Upper lobe of right lung (tissue), 1 donor: Measurements from ENCODE around the gene ZNF599. TPM values are rescaled to one million over a fixed set of nuclear protein-coding genes. Genes with fewer than 3 reads are reported as not detected.

Source experiments
- ATAC-seq: fragments of 200-7000 bp; cut with Tn5 transposase; one replicate; pipeline ENCODE4 v1.9.1; 2020; ENCODE audit warnings: mild to moderate bottlenecking, moderate library complexity
- DNase-seq: peaks from one replicate; pipeline ENCODE4 v3.0.0-alpha.2; 2020
- H3K27ac ChIP-seq: fragments of 200-600 bp; one replicate; pipeline ENCODE4 v1.8.0; 2022
- H3K27me3 ChIP-seq: fragments of 200-600 bp; one replicate; pipeline ENCODE4 v1.8.0; 2022; ENCODE audit warnings: mild to moderate bottlenecking
- H3K36me3 ChIP-seq: fragments of 200-600 bp; one replicate; pipeline ENCODE4 v1.8.0; 2022
- H3K4me1 ChIP-seq: fragments of 200-600 bp; one replicate; pipeline ENCODE4 v1.8.0; 2022
- H3K4me3 ChIP-seq: fragments of 200-600 bp; one replicate; pipeline ENCODE4 v1.8.0; 2022; ENCODE audit warnings: mild to moderate bottlenecking
- H3K9me3 ChIP-seq: fragments of 200-600 bp; one replicate; pipeline ENCODE4 v1.8.0; 2022
- intact Hi-C: fragments of 100-400 bp; cut with DNase I; formaldehyde crosslinking; loops from one replicate; pipeline ENCODE4 v1.11.0; 2022
- total RNA-seq: library from RNA; stranded (reverse); fragmentation: NEBNext Ultra II Directional; extraction: Animal tissue kit (Norgen Biotek cat#: 25700); gene quantifications from one replicate; pipeline ENCODE4 v1.2.1, GENCODE V29; 2021
- TF ChIP-seq, protein P1 (sequence below): fragments of 200-600 bp; IDR thresholded peaks from one replicate; pipeline ENCODE4 v1.8.0; 2022; ENCODE audit warnings: antibody characterized with exemption
- donor health status: DM: no; HTN: yes; CAD: no; lungs with severe emphysema.

ZNF599 gene
- total RNA-seq, 1 donor from 2014 or later = 4.8 TPM

DNA sequence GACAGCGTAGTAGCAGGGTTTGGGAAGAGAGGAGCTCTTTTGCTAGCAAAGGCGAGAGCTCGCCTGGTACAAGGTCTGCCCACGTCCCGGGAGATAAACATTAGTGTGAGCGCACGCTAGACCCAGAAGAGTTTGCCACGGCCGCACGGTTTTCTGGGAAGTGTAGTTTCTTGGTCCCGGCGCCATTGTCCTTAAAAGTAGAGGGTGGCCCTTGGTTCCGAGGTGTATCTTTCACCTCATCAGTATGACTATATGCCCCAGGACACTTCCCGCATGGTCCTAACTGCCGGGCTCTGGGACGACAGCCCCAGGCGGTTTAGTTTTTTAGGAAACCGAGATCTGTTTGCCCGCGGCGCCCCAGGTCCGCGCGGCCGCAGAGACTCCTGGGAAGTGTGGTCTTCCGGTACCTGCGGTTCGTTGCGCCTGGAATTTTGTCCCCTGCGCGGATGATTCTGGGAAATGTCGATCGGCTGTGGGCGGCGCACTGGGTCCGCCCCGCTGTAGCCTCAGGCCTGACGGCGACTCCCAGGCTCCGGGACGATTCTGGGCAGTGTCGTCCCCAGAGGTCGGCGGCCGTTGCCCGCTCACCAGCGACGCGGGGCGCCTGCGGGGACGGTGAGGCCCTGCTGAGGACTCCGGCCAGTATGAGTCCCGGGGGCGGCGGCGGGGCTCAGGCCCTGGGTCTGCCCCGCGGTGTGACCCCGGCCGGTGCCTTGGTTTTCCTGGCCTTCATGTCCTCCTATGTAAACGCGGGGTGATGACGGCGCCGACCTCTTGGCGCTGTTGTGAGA is 39.1 kb downstream of the ZNF599 start, which contains the start of gene ZNF181:
ZNF181 (plus strand) TSS at position 498 of the 791 bp plus-strand sequence. CDS start 795 bp downstream, outside the sequence.
- TF ChIP-seq, protein P1, sequence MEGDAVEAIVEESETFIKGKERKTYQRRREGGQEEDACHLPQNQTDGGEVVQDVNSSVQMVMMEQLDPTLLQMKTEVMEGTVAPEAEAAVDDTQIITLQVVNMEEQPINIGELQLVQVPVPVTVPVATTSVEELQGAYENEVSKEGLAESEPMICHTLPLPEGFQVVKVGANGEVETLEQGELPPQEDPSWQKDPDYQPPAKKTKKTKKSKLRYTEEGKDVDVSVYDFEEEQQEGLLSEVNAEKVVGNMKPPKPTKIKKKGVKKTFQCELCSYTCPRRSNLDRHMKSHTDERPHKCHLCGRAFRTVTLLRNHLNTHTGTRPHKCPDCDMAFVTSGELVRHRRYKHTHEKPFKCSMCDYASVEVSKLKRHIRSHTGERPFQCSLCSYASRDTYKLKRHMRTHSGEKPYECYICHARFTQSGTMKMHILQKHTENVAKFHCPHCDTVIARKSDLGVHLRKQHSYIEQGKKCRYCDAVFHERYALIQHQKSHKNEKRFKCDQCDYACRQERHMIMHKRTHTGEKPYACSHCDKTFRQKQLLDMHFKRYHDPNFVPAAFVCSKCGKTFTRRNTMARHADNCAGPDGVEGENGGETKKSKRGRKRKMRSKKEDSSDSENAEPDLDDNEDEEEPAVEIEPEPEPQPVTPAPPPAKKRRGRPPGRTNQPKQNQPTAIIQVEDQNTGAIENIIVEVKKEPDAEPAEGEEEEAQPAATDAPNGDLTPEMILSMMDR = no peak
- Histone ChIP-seq H3K4me1 (peaks cover 19% of the 10 kb centered on the region), H3K27ac (peak within 1 kb of the TSS; percentile 99), H3K4me3 (peak within 1 kb of the TSS; percentile 82), H3K27me3 (no peaks in the 10 kb centered on the region), H3K36me3 (peaks cover 14% of the 10 kb centered on the region), H3K9me3 (peaks cover 9% of the 10 kb centered on the region)
- DNase-seq (peak; percentile 94), ATAC-seq (peak; percentile 94)
- intact Hi-C loops = no loop called here

DNA sequence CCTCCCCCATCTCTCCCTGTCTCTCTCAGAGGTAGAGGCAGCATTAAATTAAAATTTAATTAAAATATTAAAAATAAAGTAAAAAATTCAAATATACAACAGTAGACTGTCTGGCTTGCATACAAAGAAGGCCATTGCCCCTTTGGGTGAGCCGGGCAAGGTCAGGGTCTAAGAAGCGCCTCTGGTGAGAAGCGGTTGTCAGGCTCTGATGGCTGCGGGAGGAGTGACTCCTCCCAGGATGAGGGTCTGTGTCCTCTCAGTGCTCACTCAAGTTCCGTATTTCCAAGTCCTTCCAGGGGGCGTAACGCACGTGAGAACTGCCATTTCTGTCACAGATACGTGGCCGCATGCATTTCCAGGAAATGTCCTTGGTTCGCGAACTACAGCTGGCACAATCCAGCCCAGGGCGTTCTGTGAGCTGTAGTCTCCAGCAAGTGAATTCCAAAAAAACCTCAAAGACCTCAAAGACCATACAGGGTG is 39.7 kb downstream of the ZNF599 start:
- H3K4me3 ChIP-seq = peak overlapping the region; percentile 82
- peak overlapping the region; percentile 99 for H3K27ac ChIP-seq
- TF ChIP-seq, protein P1 = no peak
- ATAC-seq = peak; percentile 28
- H3K27me3 ChIP-seq = no peaks in the 10 kb centered on the region
- H3K9me3 ChIP-seq = peaks cover 7% of the 10 kb centered on the region
- intact Hi-C loops = no loop called here
- H3K36me3 ChIP-seq = peaks cover 8% of the 10 kb centered on the region
- peaks cover 19% of the 10 kb centered on the region for H3K4me1 ChIP-seq
- no peak for DNase-seq

DNA sequence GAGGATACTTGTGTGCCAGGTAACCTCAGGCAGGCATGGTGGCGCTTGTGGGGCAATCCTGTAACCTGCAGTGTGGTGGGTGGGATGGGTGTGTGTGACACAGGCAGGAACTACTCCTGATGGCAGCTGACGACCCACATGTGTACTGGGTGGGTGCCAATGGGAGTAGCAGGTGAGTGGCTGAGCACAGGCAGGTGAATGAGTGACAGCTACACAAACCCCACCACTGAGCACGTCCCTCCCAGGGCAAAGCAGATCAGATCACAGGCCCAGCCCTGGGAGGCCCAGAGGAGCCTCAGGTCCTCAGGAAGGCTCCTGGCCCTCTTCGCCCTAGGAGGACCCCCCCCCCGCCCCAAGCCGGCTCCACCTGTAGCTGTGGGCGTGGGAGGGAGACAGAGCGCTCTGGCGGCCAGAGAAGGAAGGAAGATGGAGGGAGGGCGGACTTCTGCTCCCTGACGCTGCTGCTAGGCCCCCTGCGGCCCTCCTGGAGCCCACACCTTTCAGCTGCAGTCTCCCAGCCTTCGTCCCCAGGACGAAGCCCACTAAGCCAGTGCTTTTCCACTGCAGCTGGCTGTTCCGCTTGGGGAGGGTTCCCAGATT is 40.3 kb downstream of the ZNF599 start:
- ATAC-seq (no peak), DNase-seq (no peak)
- Histone ChIP-seq H3K4me1 (peaks cover 19% of the 10 kb centered on the region), H3K27ac (peak overlapping the region; percentile 99), H3K36me3 (peaks cover 5% of the 10 kb centered on the region), H3K4me3 (peak overlapping the region; percentile 82), H3K27me3 (no peaks in the 10 kb centered on the region), H3K9me3 (peaks cover 4% of the 10 kb centered on the region)
- intact Hi-C loops = no loop called here
- TF ChIP-seq, protein P1 = no peak

DNA sequence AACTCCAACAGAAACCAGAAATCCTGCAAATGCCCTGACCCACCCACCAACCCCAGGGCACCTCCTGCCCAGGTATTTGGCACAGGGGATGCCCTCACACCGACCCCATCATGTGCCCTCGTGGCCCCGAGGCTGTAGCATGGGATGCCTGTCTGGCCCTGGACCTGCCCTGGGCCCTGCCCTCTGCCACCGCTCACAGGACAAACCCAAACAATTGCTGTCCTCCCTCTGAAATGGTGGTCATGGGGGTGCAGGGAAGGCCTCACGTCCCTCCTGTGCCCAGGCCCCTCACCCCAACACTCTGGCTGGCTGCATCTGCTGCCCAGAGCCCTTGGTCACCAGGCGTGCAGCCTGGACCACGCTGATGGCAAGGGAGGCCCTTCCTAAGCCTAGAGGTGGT is 41.1 kb downstream of the ZNF599 start:
- ATAC-seq = no peak
- intact Hi-C loops = no loop called here
- Histone ChIP-seq H3K36me3 (no peaks in the 10 kb centered on the region), H3K27ac (no peak overlapping the region), H3K4me1 (peaks cover 19% of the 10 kb centered on the region), H3K27me3 (no peaks in the 10 kb centered on the region), H3K9me3 (peaks cover 4% of the 10 kb centered on the region), H3K4me3 (no peak overlapping the region)
- TF ChIP-seq, protein P1 = no peak
- DNase-seq = no peak

DNA sequence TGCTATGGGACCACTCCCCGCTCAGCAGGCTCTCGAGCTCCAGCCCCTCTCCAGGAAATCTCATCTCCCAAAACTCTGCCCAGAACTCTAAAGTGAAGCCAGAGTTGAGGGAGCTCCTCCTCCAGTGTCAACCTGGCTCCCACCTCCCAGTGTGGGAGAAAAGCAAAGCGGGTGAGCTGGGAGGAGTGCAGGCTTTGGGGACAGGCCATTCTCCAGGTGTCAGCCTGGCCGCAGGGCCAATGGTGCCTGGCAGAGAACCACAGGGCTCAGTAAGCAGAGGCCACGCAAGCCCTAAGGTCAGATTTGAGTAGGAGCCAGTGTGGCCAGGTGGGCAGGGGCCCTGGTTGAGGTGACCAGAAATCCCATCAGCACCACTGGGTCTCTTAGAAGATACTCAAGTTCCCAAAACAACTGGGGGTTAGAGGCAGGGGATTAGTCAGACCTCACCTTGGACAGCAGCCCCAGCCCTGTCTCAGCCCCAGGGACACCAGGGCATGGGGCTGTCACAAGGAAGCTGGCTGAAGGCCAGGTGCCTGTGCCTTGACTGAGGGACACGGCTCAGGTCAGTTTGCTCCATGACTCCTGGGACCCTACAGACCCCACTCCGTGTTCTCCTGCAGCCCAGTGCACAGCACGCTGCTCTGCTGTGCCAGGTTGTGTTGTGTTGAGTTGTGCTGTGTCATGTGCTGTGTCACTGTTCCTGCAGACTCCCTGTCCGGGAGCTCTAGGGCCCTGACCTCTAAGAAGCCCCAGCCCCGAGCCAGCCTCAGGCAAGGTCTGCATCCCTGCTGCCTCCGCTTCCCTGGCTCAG is 41.8 kb downstream of the ZNF599 start:
- no peaks in the 10 kb centered on the region for H3K27me3 ChIP-seq
- DNase-seq (no peak), ATAC-seq (no peak)
- H3K27ac ChIP-seq = no peak overlapping the region
- H3K4me3 ChIP-seq = no peak overlapping the region
- TF ChIP-seq, protein P1 = no peak
- no peaks in the 10 kb centered on the region for H3K9me3 ChIP-seq
- H3K4me1 ChIP-seq = peaks cover 19% of the 10 kb centered on the region
- intact Hi-C loops = no loop called here
- H3K36me3 ChIP-seq = no peaks in the 10 kb centered on the region
